HUES64 (cell line): Measurements from ENCODE around the gene EBPL.

Experiments used
- H3K27ac ChIP-seq: 2 replicates; pipeline ENCODE4 v1.7.0; 2013; ENCODE audit warnings: low read depth, low read length, inconsistent platforms
- H3K27me3 ChIP-seq: 2 replicates; pipeline ENCODE4 v1.6.1; 2013; ENCODE audit warnings: mild to moderate bottlenecking, low read length; ENCODE audit not compliant: insufficient read depth
- H3K36me3 ChIP-seq: 2 replicates; pipeline ENCODE4 v1.6.1; 2013; ENCODE audit warnings: mild to moderate bottlenecking, low read length; ENCODE audit not compliant: insufficient read depth
- H3K4me1 ChIP-seq: 2 replicates; pipeline ENCODE4 v1.6.1; 2013; ENCODE audit warnings: mild to moderate bottlenecking, low read length, moderate library complexity; ENCODE audit not compliant: insufficient read depth
- H3K4me3 ChIP-seq: 2 replicates; pipeline ENCODE4 v1.5.1; 2013; ENCODE audit warnings: mild to moderate bottlenecking, low read length, moderate library complexity
- H3K9ac ChIP-seq: 2 replicates; pipeline ENCODE4 v1.6.1; 2013; ENCODE audit warnings: mild to moderate bottlenecking, low read depth, low read length
- H3K9me3 ChIP-seq: 2 replicates; pipeline ENCODE4 v1.6.1; 2013; ENCODE audit warnings: low read depth, low read length; ENCODE audit not compliant: insufficient read depth
- WGBS: fragments of 150-250, 120-280 bp; methylation state at CpG from one replicate; pipeline ENCODE4 v1.1.7; 2013; ENCODE audit warnings: missing lambda C conversion rate; 5-methylcytosine and 5-hydroxymethylcytosine counted together

EBPL gene

GRCh38 chr13:49649244-49649962, 41.9 kb downstream of the EBPL start:
- no peak overlapping the region for H3K4me3 ChIP-seq
- no peaks in the 10 kb centered on the region for H3K36me3 ChIP-seq
- no peaks in the 10 kb centered on the region for H3K27me3 ChIP-seq
- H3K27ac ChIP-seq = no peak overlapping the region
- WGBS = 48% methylated on average over 2 of the region's 5 CpGs
- H3K9me3 ChIP-seq = no peaks in the 10 kb centered on the region
- no peak overlapping the region for H3K9ac ChIP-seq
- no peaks in the 10 kb centered on the region for H3K4me1 ChIP-seq

GRCh38 chr13:49646688-49647087, 44.6 kb downstream of the EBPL start:
- Histone ChIP-seq H3K27me3 (no peaks in the 10 kb centered on the region), H3K4me3 (no peak overlapping the region), H3K9me3 (no peaks in the 10 kb centered on the region), H3K4me1 (no peaks in the 10 kb centered on the region), H3K36me3 (no peaks in the 10 kb centered on the region), H3K27ac (no peak overlapping the region), H3K9ac (no peak overlapping the region)
- WGBS = 95% methylated on average over 4 of the region's 4 CpGs

GRCh38 chr13:49645451-49645850, 45.8 kb downstream of the EBPL start:
- no peaks in the 10 kb centered on the region for H3K9me3 ChIP-seq
- no peak overlapping the region for H3K27ac ChIP-seq
- H3K9ac ChIP-seq = no peak overlapping the region
- H3K4me3 ChIP-seq = no peak overlapping the region
- no peaks in the 10 kb centered on the region for H3K36me3 ChIP-seq
- H3K27me3 ChIP-seq = no peaks in the 10 kb centered on the region
- 94% methylated on average over 11 of the region's 13 CpGs for WGBS
- H3K4me1 ChIP-seq = peaks cover 7% of the 10 kb centered on the region; the same call in 1 of the 2 replicates

- no peak overlapping the region for H3K4me3 ChIP-seq
- WGBS = 96% methylated on average over 11 of the region's 12 CpGs
- H3K9ac ChIP-seq = no peak overlapping the region
- no peaks in the 10 kb centered on the region for H3K36me3 ChIP-seq
- no peak overlapping the region for H3K27ac ChIP-seq
- H3K27me3 ChIP-seq = no peaks in the 10 kb centered on the region
- no peaks in the 10 kb centered on the region for H3K9me3 ChIP-seq
- H3K4me1 ChIP-seq = peaks cover 7% of the 10 kb centered on the region; the same call in 1 of the 2 replicates
Measured at GRCh38 chr13:49643035-49643646, 48.1 kb downstream of the EBPL start.

GRCh38 chr13:49641801-49642291, 49.4 kb downstream of the EBPL start:
- Histone ChIP-seq H3K4me3 (no peak overlapping the region), H3K36me3 (no peaks in the 10 kb centered on the region), H3K4me1 (peaks cover 7% of the 10 kb centered on the region; the same call in 1 of the 2 replicates), H3K9ac (no peak overlapping the region), H3K9me3 (no peaks in the 10 kb centered on the region), H3K27ac (no peak overlapping the region), H3K27me3 (no peaks in the 10 kb centered on the region)
- WGBS = 91% methylated on average over 4 of the region's 4 CpGs

GRCh38 chr13:49638744-49639072, 52.6 kb downstream of the EBPL start:
- no peak overlapping the region for H3K27ac ChIP-seq
- no peaks in the 10 kb centered on the region for H3K36me3 ChIP-seq
- 90% methylated on average over 2 of the region's 2 CpGs for WGBS
- no peaks in the 10 kb centered on the region for H3K27me3 ChIP-seq
- H3K9me3 ChIP-seq = no peaks in the 10 kb centered on the region
- no peak overlapping the region for H3K4me3 ChIP-seq
- peaks cover 20% of the 10 kb centered on the region; the same call in 1 of the 2 replicates for H3K4me1 ChIP-seq
- H3K9ac ChIP-seq = no peak overlapping the region

- no peaks in the 10 kb centered on the region for H3K9me3 ChIP-seq
- H3K4me1 ChIP-seq = peaks cover 20% of the 10 kb centered on the region; the same call in 1 of the 2 replicates
- H3K36me3 ChIP-seq = no peaks in the 10 kb centered on the region
- H3K27me3 ChIP-seq = no peaks in the 10 kb centered on the region
- H3K27ac ChIP-seq = no peak overlapping the region
- no peak overlapping the region for H3K9ac ChIP-seq
- no peak overlapping the region for H3K4me3 ChIP-seq
- WGBS = 96% methylated on average over 4 of the region's 4 CpGs
Measured at GRCh38 chr13:49638030-49638743, 53.1 kb downstream of the EBPL start.

- no peaks in the 10 kb centered on the region for H3K27me3 ChIP-seq
- WGBS = 96% methylated on average over 5 of the region's 5 CpGs
- H3K27ac ChIP-seq = peak overlapping the region; percentile 75; the same call in 1 of the 2 replicates
- H3K4me3 ChIP-seq = no peak overlapping the region; the same call in 1 of the 2 replicates
- H3K9ac ChIP-seq = no peak overlapping the region
- H3K4me1 ChIP-seq = peaks cover 20% of the 10 kb centered on the region; the same call in 1 of the 2 replicates
- no peaks in the 10 kb centered on the region for H3K36me3 ChIP-seq
- no peaks in the 10 kb centered on the region for H3K9me3 ChIP-seq
Measured at GRCh38 chr13:49636705-49637104, 54.6 kb downstream of the EBPL start.

- 38% methylated on average over 10 of the region's 10 CpGs for WGBS
- Histone ChIP-seq H3K36me3 (no peaks in the 10 kb centered on the region), H3K27ac (peak overlapping the region; percentile 75; the same call in 1 of the 2 replicates), H3K9ac (peak overlapping the region; percentile 16; the same call in 1 of the 2 replicates), H3K27me3 (no peaks in the 10 kb centered on the region), H3K4me3 (peak overlapping the region; percentile 42), H3K9me3 (no peaks in the 10 kb centered on the region), H3K4me1 (peaks cover 16% of the 10 kb centered on the region; the same call in 1 of the 2 replicates)
Measured at GRCh38 chr13:49635599-49636433, 55.5 kb downstream of the EBPL start.

- no peaks in the 10 kb centered on the region for H3K9me3 ChIP-seq
- no peaks in the 10 kb centered on the region for H3K27me3 ChIP-seq
- no peak overlapping the region for H3K9ac ChIP-seq
- H3K4me3 ChIP-seq = no peak overlapping the region
- H3K36me3 ChIP-seq = no peaks in the 10 kb centered on the region
- H3K4me1 ChIP-seq = peaks cover 13% of the 10 kb centered on the region; the same call in 1 of the 2 replicates
- WGBS = 91% methylated on average over 4 of the region's 4 CpGs
- H3K27ac ChIP-seq = no peak overlapping the region
Measured at GRCh38 chr13:49633710-49634109, 57.6 kb downstream of the EBPL start.
